ENCODE results near the gene ARHGEF17. TPM values are rescaled to one million over a fixed set of nuclear protein-coding genes. Genes with fewer than 3 reads are reported as not detected.

The ARHGEF17 gene
- total RNA-seq, 1 donor from 2014 or later = 56.5 TPM

DNA sequence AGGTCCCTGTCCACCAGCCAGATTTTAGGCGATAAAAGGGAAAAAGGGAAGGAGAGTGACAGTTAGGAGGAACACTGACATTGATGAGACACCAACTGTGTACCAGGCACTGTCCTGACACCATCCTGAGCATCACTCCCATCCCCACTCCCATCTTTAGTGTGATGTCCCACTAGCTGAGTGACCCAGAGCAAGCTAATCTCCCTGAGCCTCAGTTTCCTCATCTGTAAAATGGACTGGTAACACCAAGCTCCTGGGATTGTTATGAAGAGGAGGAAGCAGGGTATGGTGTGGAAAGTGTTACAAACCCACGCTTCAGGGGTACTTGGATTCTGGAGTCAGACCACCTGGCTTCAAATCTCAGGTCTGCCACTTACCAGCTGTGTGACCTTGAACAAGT lies 44.4 kb upstream of the ARHGEF17 start:
- H3K36me3 ChIP-seq = no peaks in the 10 kb centered on the region
- DNase-seq (no peak), ATAC-seq (no peak)
- intact Hi-C loops (cut with DNase I) = no loop called here
- peaks cover 22% of the 10 kb centered on the region for H3K27me3 ChIP-seq (ENCODE audit: low read depth)
- peaks cover 8% of the 10 kb centered on the region for H3K4me1 ChIP-seq
- no peak overlapping the region for H3K27ac ChIP-seq
- TF ChIP-seq, protein P1, sequence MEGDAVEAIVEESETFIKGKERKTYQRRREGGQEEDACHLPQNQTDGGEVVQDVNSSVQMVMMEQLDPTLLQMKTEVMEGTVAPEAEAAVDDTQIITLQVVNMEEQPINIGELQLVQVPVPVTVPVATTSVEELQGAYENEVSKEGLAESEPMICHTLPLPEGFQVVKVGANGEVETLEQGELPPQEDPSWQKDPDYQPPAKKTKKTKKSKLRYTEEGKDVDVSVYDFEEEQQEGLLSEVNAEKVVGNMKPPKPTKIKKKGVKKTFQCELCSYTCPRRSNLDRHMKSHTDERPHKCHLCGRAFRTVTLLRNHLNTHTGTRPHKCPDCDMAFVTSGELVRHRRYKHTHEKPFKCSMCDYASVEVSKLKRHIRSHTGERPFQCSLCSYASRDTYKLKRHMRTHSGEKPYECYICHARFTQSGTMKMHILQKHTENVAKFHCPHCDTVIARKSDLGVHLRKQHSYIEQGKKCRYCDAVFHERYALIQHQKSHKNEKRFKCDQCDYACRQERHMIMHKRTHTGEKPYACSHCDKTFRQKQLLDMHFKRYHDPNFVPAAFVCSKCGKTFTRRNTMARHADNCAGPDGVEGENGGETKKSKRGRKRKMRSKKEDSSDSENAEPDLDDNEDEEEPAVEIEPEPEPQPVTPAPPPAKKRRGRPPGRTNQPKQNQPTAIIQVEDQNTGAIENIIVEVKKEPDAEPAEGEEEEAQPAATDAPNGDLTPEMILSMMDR (IDR thresholded peaks at IDR 0.05) = no peak
- no peaks in the 10 kb centered on the region for H3K9me3 ChIP-seq
- no peak overlapping the region for H3K4me3 ChIP-seq

DNA sequence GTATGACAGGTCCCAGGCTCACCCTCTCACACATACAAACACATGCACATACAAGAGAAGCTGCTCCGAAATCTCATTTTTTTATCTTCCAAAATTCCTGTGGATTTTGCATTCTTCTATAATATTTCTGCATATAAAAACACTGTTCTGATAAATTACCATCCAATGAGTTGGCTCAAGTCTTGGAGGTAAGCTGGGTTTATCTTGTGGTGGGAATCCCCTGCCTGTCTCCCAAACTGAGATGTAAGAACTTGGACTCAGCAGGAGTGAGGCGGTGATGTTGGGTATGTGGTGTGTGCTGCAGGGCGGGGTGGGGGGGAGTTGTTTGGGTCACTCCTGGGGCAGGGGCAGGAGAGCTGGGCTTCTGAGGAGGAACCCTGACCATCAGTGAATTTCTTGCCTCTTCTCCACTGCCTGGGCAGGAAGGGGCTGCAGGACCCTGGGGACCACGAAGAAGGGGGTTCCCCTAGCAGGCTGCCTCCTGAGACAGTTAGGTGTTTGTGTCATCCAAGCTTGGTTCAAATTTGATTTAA lies 42.7 kb upstream of the ARHGEF17 start:
- DNase-seq (no peak), ATAC-seq (no peak)
- peaks cover 24% of the 10 kb centered on the region for H3K4me1 ChIP-seq
- intact Hi-C loops (cut with DNase I) = no loop called here
- H3K27me3 ChIP-seq (ENCODE audit: low read depth) = peaks cover 22% of the 10 kb centered on the region
- H3K27ac ChIP-seq = no peak overlapping the region
- TF ChIP-seq, protein P1 (IDR thresholded peaks at IDR 0.05) = no peak
- no peak overlapping the region for H3K4me3 ChIP-seq
- no peaks in the 10 kb centered on the region for H3K36me3 ChIP-seq
- H3K9me3 ChIP-seq = no peaks in the 10 kb centered on the region

DNA sequence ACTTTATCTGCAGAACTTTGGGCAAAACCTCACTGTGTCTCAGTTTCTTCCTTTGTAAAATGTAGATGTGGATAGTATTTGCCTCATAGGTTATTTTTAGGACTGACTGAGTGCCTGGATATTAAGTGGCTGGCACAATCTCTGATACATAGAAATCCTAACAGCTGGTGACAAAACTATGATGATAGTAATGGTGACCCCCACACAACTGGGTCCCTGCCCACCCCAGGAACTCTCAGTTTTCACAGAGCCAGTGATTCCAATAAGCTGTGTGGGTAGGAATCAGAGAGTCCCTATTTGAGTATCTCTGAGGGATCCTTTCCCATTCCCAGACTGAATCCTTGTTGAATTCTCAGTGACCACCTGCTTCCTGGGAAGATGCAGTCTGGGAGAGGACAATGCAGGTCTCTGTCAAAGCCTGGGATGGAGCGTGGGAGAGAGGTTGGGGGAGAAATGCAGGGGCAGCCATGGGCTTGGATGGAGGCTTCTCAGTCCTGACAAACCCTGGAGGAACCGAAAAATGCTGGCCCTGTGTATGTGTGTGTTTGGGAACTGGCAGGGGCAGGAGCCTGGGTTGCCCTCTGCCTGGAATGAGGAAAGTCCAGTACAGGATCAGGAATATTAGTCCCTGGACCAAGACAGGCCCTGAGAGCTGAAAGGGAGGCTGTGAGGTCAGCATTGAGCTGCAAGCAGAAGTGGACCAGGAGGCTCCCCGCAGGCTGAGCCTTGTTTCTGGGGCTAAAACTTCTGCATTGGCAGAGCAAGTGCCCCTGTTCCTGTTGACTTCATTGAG lies 42.0 kb upstream of the ARHGEF17 start:
- H3K36me3 ChIP-seq = no peaks in the 10 kb centered on the region
- DNase-seq = no peak

DNA sequence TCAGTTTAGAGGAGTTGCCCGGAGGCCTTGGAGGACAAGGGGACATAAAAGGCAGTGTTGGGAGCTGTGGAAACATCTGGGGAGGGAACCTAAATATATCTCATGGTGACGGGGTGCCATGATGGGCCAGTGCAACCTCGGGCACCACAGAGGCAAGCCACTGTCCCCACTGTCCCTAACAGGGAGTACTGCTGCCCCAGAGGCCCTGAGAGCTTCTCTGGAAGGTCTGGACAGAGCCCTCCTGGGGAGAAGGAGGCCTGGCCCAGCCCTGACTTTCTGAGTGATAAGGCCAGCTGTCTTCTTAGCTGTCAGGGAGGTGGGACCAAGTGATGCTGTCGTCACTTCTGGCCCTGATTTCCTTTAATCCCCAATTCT lies 41.4 kb upstream of the ARHGEF17 start:
- Histone ChIP-seq H3K9me3 (no peaks in the 10 kb centered on the region), H3K27ac (no peak overlapping the region), H3K27me3 (ENCODE audit: low read depth) (peaks cover 22% of the 10 kb centered on the region), H3K4me3 (no peak overlapping the region), H3K36me3 (no peaks in the 10 kb centered on the region), H3K4me1 (peaks cover 28% of the 10 kb centered on the region)
- DNase-seq = no peak
- intact Hi-C loops (cut with DNase I) = no loop called here
- TF ChIP-seq, protein P1 (IDR thresholded peaks at IDR 0.05) = no peak
- ATAC-seq = no peak

More for the DNA sequence above, 42.0 kb upstream of the ARHGEF17 start:
- no peaks in the 10 kb centered on the region for H3K9me3 ChIP-seq
- peaks cover 28% of the 10 kb centered on the region for H3K4me1 ChIP-seq
- ATAC-seq = no peak
- H3K27me3 ChIP-seq (ENCODE audit: low read depth) = peaks cover 22% of the 10 kb centered on the region
- TF ChIP-seq, protein P1 (IDR thresholded peaks at IDR 0.05) = no peak
- H3K4me3 ChIP-seq = no peak overlapping the region
- intact Hi-C loops (cut with DNase I) = no loop called here
- H3K27ac ChIP-seq = no peak overlapping the region

DNA sequence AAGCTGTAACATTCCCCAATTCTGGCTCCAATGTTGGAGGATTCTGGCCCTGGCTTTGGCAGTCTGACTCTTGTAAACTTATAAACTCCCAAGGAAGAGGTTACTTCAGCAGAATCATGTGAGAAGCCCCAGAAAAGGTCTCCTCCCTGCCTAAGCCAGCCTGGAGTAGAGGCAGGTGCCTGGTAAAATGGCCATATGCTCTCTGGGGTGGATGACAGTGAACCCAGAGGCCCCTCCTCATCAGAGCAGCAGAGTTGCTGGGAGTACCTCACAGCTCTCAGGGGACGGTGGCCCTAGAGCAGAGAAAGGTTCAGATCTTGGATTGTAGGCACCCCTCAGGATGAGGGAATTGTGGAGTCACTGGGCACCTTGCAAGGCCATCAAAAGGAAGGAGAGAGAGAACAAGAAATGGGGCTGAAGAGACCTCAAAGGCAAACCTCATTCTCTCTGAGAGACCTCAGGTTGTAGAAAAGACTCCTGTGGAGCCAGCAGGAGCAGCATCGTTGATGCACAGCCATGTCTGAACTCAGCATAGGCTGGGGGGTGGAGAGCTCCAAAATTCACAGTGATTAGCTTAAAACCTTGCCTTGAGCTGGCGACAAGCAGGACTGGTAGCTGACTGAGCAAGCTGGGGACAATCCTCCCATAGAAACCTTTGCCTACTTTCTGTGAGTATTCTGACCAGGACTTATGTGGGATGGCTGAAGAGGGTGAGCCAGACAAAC lies 40.8 kb upstream of the ARHGEF17 start:
- Histone ChIP-seq H3K36me3 (no peaks in the 10 kb centered on the region), H3K27ac (no peak overlapping the region), H3K4me3 (no peak overlapping the region), H3K9me3 (no peaks in the 10 kb centered on the region), H3K27me3 (ENCODE audit: low read depth) (peaks cover 22% of the 10 kb centered on the region), H3K4me1 (peaks cover 28% of the 10 kb centered on the region)
- intact Hi-C loops (cut with DNase I) = no loop called here
- ATAC-seq = no peak
- no peak for DNase-seq
- TF ChIP-seq, protein P1 (IDR thresholded peaks at IDR 0.05) = no peak
